GM19239 (cell line): ENCODE results near the gene GAP43.

Experiments
- DNase-seq: peaks from one replicate; pipeline ENCODE4 v3.0.0; 2011; ENCODE audit warnings: low spot score; ENCODE audit not compliant: insufficient read length
- FAIRE-seq: peaks from 2 replicates; lab custom pipeline; 2011; peaks lifted over from hg19 to GRCh38; lab: Jason Lieb, UNC

The GAP43 gene

DNA sequence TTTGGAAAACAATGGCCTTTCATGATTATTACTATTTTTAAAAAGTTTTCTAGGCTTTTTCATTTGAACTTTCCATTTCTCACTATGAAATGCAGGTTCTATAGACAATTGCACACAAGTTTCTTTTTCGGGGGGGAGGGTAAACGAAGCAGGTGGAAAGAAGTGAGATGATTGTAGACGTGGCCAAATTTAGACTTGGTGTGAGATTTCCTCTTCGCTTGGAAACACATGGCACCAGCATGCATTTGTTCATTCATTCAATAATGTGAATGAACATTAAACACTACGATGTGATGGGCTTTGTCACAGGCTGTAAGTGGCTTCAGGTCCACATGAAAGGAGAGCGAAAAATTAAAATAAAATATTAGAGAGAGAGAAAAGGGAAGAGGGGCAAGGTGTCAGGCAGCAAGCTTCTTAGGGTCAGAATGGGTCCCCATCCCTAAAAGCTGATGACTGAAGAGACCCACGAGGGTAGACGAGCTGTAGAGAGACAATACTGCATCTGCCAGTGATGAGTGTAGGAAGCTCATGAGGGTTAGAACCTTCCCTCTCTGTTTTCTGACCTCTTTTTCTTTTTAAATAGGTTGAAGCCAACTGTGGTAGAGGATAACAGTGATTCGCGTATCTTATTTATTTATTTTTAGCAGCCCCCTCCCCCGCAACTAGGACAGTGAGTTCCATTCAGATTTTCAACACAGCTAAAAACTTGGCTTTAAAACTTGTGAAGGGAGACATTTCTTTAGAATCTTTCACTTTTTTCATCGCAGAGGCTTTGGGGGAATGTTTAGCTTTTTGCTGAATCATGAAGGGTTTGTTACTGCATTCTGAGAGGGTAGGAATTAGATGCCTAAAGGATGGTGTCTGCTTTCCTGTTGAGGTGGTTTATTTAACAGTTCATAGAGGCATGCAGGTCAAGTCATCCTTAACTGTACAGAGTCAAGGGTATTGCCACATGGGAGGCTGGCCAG is 36.2 kb downstream of the GAP43 start:
- DNase-seq: no peak
- peak; percentile 37 for FAIRE-seq

DNA sequence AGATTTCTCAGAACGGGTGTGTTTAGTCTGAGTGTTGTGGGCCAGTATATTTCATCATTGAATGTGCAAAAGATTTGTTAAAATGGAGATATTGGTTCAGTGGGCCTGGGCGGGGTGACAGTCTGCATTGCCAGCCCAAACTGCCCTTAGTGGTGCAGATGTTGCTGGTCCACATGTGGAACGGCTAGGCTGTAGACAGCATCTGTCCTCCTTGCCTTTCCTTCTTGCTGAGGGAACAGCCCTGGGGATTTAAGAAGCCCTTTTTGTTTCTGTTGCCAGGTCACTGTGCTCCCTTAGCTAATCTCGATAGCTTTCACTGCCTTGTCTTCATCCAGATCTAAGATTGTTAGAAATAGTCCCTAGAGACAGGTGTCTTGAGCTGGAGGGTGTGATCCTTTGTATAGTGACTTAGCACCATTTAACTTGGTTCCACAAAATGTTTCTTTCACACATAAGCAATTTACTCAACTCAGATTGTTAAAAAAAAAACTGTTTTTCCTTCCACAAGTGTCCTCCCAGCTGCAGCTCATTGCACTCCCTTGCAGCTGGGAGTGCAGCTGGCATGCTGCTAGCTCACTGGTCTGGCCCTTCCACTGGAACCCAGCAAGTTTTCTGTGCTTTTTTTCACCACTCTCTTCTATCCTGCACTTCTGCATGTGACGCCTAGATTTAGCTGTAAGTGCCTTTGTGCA is 37.5 kb downstream of the GAP43 start:
- FAIRE-seq: peak; percentile 73
- no peak for DNase-seq

DNA sequence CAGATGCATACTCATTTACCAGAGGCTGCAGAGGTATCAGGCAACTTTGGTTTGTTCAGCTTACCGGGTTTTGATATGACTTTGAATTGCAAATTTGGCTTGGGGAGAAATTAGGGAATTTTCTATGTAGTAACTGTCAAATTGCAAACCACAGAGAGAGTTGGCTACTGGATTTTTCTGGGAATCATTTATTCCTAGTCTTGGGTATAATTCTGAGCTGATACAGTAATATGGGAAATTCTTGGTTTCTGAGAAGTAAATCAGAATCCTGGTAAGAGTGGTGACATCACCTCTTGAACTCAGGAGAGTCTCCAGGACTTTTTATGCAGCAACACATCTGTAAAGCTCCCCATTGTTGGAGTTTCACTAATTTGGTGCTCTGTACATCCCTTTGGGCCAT is 39.0 kb downstream of the GAP43 start:
- FAIRE-seq (no peak), DNase-seq (no peak)

DNA sequence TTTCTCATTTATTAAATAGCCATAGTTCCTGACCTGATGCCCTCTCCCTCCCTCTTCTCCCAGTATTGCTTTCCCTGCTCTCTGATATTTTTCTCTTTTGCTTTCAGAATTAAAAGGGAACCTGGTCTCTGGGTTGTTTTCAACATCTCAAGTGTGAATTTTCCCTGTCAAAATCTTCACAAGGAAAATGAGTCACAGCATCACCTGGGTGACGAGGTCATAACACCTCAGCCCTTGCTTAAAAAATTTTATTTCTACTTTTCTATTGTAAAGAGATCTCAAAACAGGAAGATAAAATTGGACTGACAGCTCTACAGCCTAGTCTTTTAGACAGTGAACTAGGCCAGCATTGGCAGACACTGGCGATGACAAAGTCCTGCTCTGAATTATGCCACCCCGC is 40.1 kb downstream of the GAP43 start:
- no peak for FAIRE-seq
- no peak for DNase-seq

DNA sequence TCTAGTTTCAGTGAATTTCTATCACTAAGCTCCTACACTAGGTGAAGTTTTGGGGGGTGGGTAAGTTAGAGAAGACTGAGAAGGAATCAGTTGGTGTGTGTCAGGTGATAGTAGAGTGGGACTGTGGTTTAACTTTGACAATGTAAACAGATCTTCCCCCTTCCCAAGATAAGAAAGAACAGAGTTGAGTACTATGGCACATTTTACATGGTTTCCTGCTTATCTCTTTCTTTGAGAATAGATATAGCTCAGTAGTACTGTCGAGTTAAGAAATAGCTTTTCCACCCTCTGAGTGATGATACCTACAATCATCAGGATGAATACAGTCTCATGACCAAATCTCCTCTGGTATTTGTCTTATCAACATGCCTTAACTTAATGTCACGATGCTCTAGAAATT is 42.8 kb downstream of the GAP43 start:
- FAIRE-seq (no peak), DNase-seq (no peak)

DNA sequence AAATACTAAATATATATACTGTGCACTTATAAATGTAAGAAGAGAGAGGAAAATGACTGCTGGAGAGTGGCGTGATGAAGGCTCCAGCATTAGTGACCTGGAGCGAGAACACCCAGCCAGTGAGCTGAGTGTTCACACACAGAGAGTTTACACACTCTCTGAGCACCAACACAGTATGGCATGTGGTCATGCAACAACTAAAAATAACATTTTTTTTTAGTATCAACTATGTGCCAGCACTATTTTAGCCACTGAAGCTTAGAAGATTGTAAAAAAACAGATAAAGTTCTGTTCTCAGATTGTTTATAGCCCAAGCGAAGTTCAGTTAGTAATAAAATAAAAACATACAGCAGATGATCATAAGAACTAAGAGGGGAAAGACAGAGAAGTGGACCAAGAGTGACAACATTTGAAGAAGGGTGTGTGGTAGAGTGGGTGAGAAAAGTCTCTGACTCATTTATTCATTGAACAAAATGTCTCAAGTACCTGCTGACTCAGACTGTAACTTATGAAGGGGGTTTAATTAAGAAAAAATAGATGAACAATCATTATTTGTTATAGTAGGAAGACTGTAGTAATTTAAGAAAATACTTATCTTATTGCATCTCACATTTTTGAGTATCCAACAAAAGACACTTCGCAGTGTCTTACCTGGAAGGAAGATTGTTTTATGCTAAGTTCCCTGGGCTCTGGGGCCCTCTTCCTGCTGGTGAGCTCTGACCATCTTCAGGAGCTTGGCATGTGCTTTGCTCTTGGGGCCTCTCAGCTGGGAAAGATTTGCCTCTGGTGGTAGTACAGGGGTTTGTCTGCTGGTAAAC is 43.8 kb downstream of the GAP43 start:
- FAIRE-seq: no peak
- DNase-seq: no peak

DNA sequence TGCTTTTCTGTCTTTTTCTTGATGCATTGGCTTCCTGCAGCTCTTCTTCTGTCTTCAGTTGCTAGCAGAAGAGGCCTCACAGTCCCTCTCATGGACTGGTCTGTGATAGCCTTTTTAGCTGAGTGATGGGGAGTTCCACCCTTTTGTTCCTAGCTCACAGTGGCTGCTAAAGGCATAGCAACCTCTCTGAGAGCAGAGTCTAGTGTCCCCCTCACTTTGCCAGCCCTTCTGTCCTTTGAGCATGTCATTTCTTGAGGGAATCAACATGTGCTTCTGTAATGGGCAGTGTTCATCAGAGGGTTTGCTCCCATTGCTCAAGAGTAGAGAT is 44.4 kb downstream of the GAP43 start:
- FAIRE-seq: no peak
- no peak for DNase-seq

DNA sequence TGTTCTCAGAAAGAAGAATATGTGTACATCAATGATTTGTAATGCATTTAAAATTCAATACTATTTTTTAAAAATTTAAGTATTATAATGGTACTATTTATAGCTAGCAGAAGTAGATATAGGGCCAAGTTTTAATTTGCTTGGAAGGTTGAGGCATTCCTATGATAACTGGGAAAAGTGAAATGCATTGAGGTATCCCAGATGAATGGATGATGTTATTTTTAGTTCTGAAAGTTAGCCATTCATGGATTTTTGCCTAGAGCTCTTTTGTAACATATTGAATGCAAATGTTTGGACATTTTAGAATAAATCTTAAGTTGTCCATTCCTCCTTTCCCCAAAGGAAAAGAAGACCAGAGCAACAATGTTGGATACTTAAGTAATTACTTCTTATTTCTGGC is 47.6 kb downstream of the GAP43 start:
- FAIRE-seq: no peak
- DNase-seq: no peak

DNA sequence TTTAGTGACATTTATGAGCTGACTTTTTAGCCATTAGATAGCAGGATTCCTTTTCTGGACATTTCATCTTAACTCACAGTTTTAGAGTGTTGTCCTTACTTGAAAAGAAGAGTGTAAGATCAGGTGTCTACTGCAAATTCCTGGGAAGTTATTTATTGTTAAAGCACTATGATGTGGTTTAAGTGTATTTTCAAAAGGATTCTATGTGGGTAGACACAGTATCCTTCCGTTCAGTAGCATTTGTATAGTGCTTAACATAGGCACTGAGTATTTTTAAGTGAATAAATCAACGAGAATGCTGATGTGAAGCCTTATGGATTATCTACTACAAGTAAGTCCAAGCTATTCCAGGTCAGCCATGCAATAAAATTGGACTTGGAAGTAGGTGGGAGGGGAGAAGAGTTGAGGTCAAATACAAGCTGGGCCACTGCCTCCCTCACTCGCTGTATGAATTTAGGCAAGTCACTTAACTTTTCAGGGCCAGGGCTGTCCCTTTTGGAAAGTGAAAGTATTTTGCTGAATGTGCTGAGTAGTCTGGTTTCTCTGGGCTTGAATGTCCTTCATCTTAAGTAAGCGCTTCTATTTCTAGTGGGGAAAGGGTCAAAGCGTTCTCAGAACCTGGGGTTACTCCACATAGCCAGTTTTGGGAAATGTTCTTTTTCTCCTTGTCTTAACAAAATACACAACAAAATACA is 48.6 kb downstream of the GAP43 start:
- FAIRE-seq (peak; percentile 39), DNase-seq (no peak)

DNA sequence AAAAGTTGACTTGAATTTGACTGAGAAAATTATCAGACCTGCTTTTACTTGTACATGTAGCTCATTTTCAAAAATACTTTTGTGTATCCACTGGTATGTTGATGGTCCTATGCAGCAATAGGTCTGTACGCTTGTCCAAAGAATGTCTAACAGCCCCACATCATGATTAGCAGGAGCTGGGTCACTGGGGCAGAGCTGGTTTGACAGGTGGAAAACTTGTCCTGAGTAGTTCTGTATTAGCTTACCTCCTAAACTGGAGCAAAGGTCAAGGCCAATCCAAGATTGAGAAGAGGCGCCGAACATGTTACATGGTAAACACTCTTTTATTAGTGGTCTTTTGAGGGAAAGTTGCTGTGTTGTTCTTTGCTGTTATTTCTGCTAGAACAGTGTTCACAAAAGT is 50.6 kb downstream of the GAP43 start:
- DNase-seq (no peak), FAIRE-seq (no peak)

DNA sequence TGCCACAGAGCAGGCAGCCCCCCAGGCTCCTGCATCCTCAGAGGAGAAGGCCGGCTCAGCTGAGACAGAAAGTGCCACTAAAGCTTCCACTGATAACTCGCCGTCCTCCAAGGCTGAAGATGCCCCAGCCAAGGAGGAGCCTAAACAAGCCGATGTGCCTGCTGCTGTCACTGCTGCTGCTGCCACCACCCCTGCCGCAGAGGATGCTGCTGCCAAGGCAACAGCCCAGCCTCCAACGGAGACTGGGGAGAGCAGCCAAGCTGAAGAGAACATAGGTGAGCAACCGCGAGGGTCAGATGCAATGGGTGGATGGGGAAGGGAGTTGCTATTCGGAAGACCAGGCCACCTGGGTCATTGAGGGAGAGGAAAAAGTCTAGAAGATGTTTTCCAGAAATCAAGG is 53.0 kb downstream of the GAP43 start:
- FAIRE-seq (no peak), DNase-seq (no peak)

DNA sequence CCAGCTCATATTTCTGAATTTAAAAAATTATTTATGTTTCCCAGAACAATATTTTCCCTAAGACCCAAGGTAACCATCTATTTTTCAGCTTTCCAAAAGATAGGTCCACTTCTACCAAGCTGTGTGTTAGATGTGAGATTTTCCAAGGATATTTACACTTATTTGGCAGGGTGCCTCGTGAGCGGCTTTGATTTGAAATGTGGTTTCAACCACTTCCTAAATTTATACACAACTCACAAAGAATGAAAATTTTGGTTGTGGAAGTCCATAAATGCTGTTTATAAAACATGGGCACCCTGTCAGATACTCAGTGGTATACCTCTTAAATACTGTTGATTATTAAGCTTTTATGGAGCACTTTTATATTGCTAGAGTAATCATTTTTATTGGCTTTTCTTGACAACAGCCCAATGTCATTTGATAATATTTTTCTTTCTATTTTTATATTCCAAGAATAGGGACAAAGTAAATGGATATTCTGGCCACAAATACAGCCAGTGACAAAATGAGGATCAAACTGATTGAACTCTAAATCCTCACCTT is 57.6 kb downstream of the GAP43 start:
- FAIRE-seq (no peak), DNase-seq (no peak)

DNA sequence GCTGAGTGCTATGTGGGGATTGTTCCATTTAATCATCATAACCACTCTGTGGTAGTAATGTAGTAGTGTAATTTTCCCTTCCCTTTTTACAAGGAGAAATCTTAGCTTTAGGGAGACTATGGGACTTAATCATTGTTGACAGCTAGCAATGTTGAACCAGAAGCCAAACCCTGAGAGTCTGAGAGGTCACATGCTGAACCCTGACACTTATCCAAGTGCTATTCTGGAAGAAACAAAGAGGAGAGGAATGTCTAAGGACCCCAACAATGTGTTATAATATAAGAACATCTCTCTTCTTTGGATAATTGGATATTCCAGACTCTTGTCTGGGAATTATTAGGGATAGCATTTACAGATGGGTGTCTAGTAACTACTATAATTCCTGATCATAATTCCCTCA is 58.4 kb downstream of the GAP43 start:
- FAIRE-seq: no peak
- DNase-seq: no peak

DNA sequence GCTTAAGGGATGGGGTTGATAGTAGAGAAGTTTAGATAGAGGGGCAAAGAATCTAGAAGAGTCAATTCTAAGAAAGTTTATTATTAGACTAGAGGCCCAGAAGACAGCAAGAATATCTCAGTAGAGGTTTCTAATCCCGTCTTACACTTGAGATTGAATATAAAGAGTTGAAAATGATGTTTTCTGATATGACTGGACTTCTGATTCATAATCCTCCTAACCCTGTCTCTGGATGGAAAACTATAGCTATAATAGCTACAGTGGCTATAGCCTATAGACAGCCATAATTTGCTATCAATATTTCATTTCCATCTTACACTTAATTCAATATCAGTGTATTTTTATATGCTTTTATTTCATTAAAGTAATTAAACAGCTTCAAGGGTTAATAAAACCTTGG is 60.0 kb downstream of the GAP43 start:
- no peak for FAIRE-seq

DNA sequence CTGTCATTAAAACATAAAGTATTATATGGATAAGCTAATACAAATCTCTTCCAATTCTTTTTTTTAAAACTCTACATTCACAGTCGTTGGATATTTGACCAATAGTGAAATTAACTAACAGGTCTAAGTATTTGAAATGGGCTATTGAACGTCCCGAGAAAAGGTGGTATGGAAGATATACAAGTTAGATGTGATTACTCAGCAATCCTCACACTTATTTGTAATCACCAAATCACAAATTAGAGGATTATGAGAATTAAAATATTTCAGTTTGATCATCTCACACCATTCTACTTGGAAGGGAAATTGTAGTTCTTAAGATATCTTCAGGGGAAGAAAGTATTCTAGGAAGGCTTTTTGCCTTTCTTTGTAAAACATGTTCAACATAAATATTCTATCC is 60.5 kb downstream of the GAP43 start:
- FAIRE-seq (no peak), DNase-seq (no peak)

More for the DNA sequence above, 60.0 kb downstream of the GAP43 start:
- DNase-seq: no peak

DNA sequence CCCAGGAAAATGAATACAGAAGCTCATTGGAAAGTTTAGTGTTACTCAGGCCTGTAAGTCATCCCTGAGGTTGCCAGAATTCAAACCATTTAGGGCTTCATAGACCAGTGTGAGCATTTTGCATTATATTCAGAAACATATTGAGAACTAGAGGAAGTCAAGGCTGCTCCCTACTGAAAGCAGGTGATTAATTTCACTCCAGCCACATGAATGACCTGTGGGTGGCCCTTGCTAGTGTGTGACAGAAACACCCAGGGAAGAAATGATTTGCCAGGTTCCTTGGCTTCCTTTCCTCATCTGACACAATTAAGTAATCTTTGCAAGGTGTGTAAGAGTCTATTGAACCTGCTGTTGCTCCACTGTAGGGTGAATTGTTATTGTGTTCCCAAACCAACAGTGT is 61.8 kb downstream of the GAP43 start:
- FAIRE-seq (no peak), DNase-seq (no peak)

DNA sequence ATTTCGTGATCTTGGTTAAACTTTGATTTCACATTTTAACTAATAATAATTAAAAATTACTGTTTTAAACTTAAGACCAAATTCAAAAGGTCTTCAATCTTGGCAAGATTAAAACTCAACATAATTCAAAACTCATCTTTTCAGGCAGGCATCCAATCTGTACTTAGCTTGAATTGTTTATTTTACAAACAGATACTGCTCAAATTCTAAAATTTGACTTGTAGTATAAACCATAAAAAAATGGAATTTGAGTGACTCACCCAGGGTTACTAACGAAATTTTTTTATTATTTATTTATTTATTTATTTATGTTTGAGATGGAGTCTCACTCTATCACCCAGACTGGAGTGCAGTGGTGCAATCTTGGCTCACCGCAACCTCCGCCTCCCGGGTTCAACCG is 64.4 kb downstream of the GAP43 start:
- no peak for DNase-seq
- no peak for FAIRE-seq

DNA sequence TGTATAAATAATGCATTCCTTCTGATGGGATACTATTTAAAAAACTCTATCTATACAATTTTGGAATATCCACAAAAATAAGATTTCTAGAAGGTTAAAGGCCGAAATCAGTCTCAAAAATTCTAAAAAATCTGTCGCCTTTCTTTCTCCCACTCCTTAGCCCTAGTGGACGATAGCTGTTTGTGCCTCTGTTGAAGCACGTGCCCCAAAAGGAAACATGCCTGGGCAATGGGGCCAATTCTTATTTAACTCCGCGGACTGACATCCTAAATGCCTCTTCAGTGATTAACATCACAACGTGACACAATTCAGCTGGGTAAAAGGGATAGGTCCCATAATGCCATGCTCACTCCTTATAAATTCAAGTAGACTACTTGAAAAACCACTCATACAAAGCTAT is 65.1 kb downstream of the GAP43 start:
- no peak for FAIRE-seq

DNA sequence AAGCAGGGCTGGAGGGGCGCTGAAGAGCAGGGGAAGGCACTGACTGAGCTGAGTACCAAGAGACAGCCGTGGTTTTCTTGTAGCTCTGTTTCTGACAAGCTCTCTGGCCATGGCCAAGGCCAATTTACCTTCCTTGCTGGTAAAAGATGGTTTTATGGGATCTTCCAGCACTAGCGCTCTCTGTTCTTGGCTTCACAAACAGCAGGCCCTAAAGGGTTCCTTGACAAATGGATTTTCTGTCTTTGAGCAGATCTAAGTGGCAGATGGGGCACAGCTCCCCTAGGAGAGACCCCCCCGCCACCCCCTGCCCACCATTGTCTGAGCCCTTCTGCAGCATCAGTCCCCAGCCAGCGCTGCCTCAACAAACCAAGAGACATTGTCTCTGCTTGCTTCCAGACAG is 66.6 kb downstream of the GAP43 start:
- FAIRE-seq (no peak), DNase-seq (no peak)

More for the DNA sequence above, 65.1 kb downstream of the GAP43 start:
- no peak for DNase-seq

DNA sequence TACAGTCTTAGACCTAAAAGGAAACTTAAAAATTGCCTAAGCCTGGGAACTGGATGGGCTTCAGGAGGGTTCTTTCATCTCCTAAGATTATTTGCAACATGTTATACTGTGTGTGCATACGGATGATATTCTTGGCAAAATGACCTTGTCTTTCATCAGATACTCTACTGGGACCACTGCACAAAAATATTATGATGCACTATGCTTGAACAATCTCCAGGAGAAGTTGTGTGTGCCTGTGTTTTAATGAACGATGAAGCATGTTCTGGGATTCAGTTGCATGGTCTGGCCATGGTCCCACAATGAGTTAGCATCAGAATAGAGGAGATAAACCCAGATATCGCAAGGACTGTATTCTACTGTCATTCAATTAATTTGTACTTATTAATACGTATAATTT is 68.7 kb downstream of the GAP43 start:
- DNase-seq (no peak), FAIRE-seq (no peak)
